ENCODE data around the gene COPS3.
"Not testable (repeated sequence)": the region's sequence is repeated elsewhere in the genome, so short reads cannot be mapped to it uniquely, and the experiment has no call there.

COPS3 gene

DNA sequence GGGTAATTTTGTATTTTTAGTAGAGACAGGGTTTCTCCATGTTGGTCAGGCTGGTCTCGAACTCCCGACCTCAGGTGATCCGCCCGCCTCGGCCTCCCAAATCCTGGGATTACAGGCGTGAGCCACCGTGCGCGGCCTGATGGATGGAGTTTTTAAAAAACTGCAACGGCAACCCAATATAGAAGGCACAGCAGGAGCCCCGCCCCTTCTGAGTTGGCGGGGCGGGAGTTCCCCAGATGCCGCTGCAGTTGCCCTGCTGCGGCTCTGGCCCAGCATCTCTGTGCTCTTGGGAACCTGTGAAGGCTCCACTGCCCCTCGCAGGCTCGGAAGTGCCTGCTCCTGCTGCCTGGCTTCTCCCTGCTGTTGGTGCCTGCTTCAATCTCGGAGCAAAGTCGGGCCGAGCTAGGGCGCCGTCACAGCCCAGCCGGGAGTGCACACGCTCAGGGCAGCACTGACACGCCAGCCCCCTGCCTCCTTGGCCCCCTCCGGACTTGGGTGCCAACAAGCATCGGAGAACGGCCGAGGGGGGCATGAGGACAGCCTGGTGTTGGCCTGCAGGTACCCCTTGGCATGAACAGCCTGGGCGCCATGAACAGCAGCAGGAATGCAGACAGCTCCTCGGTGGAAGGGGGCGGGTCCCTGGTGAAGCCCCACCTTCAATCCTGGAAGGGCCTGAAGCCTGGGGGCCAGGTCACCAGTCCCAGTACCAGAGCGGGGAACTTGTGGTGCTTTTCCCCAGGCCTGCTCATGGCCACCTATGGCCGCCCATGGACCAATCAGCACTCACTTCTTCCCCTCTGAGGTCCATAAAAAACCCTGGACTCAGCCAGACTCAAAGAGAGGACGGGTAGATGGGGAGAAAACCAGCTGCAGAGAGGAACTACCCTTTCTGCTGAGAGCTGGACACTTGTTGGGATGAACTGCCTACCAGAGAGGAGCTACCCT, 19.9 kb upstream of the COPS3 start:
- peak; percentile 76 for FAIRE-seq

DNA sequence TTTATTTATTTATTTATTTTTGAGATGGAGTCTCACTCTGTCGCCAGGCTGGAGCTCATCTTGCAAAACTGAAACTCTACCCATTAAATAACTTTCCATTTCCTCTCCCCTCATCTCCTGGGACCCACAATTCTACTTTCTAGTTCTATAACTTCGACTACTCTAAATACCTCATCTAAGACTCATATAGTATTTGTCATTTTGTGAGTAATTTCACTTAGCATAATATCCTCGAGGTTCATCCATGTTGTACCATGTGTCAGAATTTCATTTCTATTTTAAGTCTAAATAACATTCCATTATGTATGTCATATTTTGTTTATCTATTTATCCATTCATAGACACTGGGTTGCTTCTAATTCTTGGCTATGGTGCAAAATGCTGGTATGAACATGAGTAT, 17.1 kb upstream of the COPS3 start:
- FAIRE-seq = no peak

DNA sequence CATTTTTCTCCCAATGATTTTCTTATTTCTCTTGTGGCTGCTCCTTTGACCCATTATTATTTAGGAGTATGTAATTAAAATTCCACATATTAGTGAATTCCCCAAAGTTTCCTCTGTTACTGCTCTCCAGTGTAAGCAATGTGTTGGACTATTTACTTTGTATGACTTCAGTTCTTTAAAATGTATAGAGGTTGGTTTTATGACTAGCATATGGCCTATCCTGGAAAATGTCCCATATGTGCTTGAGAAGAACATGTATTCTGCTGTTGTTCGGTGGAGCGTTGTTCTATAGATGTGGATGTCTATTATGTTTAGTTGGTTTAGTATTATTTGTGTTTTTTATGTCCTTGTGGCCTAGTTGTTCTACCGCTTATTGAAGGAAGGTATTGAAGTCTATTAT, 16.2 kb upstream of the COPS3 start:
- no peak for FAIRE-seq

DNA sequence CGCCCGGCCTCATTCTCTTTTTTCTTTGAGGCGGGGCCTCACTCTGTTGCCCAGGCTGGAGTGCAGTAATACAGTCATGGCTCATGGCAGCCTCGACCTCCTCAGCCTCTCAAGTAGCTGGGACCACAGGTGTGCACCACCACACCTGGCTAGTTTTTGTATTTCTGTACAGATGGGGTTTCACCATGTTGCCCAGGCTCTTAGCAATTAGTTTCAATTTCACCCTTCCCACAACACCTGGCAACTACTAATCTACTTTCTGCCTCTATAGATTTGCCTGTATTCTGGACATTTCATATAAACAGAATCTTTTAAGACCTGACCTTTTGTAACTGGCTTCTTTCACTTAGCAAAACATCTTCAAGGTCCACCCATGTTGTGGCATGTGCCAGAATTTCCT, 14.1 kb upstream of the COPS3 start:
- no peak for FAIRE-seq

DNA sequence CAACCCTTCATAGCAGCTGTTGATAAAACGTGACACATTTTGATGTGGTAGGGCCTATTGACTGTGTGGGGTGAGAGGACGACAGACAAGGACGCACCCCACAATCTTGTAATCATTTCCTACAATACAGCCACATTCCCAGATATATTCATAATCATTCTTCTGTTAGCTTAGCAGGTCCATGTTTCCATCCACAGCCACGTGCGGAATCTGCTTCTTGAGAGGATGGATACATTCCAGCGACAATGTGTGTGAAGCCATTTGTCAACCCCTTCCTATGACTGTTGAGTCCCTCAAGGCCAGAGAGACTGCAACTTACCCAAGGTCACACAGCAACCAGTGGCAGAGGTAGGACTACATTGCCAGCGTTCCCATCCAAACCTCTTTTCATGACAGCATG, 8.7 kb upstream of the COPS3 start:
- no peak for FAIRE-seq

DNA sequence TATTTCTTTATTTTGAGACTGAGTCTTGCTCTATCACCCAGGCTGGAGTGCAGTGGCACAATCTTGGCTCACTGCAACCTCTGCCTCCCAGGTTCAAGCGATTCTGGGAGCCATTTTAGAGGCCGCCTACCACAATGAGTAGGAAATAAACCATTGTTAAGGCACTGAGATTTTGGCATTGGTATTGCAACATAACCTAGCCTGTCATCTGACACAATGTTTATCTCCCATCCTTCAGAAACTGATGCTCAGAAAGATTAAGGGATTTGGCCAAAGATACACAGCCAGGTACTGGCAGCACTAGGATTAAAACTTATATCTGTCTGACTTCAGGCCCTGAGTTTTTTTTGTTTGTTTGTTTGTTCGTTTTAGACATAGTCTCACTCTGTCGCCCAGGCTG, 8.0 kb upstream of the COPS3 start:
- no peak for FAIRE-seq

DNA sequence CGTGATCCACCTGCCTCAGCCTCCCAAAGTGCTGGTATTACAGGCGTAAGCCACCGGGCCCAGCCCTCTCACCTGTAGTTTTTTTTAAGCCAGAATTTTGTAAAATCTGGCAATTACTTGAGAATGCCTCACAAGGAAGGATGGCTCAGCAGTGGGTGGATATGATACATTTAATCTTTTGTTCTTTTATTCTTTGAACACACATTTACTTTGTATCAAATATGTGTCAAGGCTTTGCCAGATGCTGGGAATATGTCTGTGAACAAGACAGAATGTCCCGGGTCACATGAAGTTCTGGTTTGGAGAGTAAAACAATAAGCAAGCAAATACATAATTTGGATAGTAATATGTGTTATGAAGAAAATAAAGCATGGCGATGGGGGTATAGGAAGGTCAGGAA, 4.9 kb upstream of the COPS3 start:
- FAIRE-seq = no peak

DNA sequence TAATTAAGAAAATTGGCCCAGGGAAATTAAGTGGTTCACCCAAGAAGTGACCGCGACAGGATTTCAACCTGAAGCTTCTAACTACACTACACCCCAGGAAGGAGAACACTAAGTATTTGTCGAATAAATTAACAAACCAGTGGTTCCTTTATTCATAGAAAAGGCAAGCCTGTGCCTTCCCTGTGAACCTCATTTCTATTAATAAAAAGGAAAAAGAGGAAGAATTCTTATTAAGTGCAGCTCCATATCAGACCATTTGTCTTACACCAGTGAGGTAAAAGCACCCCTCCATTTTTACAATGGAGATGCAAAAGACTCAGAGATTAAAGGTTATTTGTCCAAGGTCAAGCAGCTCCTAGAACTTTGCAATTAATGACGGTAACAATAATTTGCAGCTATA, 1.7 kb downstream of the COPS3 start:
- FAIRE-seq = no peak

DNA sequence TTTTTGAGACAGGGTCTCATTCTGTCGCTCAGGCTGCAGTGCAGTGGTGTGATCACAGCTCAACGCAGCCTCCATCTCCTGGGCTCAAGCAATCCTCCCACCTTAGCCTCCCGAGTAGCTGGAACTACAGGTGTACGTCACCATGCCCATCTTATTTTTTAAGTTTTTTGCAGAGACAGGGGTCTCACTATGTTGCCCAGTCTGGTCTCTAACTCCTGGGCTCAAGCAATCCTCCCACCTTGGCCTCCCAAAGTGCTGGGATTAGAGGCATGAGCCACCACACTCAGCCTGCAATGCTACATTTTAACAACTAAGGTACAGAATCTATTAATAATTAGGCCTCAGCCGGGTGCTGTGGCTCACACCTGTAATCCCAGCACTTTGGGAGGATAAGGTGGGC, 3.6 kb downstream of the COPS3 start:
- not testable (repeated sequence) for FAIRE-seq

DNA sequence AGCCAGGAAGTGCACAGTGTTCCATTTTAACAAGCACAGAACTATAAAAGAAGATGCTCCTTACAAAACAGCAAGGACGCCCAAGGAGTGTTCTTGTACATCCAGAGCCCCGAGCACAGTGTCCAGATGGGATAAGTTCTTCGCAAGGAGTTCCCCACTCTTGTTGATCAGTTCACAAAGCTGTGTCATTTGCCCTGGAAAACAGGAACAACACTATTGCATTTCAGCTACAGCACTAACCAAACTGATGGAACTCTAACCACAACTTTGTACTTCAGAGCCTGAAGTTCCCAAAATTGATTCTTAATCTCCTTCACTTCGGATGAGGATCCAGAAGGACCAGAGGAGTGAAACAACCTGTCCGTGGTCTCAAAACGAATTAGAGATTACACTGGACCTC, 5.1 kb downstream of the COPS3 start:
- FAIRE-seq = no peak

DNA sequence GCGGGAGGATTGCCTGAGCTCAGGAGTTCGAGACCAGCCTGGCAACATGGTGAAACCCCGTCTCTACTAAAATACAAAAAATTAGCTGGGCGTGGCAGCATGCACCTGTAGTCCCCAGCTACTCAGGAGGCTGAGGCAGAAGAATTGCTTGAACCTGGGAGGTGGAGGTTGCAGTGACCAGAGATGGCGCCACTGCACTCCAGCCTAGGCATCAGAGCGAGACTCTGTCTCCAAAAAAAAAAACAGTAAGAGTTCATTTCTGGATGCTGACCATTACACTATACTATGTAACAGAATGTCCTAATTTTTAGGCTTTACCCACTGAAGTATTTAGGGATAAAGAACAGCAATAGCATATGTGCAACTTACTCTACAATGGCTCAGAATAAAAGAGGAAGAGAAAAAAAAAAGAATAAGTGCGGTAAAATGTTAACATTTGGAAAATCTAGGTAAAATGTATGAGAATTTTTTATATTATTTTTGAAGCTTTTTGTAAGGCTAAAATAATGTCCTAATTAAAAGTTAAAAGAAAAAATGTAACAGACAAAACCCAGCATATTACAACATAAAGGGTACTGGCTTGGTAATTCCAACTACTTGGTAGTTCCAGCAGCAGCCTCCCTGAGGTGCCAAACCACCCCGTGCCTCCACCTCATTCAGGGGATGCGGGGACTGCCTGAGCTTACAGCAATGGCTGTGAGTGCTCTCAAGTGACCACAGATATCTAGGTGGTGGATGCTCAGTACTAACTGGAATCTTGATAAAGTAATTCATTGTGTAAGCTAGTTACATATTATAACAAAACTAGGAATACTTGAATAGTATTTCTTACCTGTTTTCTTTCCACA, 10.9 kb downstream of the COPS3 start:
- FAIRE-seq = no peak

DNA sequence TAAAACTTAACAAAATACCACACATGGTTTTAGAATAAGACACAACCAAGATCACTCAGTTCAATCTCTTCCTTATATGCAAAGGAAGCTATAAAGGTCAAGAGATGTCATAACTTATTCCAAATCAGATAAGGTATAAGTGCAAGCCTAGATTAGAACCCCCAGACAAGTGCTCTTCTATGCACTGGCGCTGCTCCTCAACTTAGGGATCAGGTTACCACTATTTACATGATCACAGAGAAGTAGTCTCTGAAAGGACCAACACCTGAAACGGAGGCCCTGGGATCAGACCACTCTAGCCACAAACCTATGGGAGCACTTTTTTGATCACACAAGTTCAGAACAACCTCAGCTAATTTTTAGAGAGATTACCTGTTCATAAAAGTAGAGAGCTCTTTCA, 16.6 kb downstream of the COPS3 start:
- no peak for FAIRE-seq

DNA sequence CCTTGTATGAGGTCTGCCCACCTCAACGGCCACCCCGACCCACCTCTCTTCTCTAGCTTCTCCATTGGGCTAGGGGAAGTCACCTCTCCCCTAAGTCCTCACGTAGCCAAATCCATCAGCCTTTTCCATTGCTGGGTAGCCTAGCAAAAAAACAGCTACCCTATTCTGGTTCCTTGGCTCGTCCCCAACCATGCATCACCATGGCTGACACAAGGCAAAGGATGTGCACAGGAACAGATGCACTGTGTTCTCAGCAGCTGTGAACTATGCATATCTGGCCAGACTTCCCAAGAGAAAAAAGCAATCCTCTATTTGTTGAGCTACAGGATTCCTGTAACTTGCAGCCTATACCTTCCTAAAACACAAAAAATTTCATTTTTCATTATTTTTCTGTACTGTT, 22.0 kb downstream of the COPS3 start:
- FAIRE-seq = no peak

DNA sequence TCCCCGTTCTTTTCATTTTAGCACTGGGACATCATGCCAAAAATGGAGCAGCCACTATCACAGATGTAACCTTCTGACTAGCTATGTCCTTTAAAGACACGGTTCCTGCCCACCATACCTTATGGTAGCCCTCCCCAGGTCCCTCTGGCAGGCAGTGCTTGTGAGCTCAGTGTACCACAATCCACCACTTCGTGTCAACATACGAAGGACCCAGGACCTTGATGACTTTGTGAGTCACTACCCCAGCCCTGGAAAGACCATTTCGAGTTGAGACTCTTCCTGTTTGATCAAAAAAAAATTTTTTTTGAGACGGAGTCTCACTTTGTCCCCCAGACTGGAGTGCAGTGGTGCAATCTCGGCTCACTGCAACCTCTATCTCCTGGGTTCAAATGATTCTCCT, 23.0 kb downstream of the COPS3 start:
- no peak for FAIRE-seq

DNA sequence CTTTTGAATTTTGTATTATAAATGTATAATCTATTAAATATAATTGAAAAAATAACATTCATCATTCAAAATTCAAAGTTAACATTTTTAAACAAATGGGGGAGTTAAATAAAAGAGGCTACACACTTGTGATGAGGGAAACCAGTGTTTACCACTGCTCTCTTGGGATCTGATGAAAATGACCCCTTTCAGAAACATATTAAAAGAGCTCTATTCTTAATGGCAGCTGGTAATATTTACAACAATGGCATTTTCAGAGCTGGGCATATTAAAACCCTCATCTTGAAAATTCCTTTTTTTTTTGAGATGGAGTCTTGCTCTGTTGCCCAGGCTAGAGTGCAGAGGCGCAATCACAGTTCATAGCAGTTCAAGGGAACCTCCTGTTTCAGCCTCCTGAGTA, 24.7 kb downstream of the COPS3 start:
- FAIRE-seq = peak; percentile 14

DNA sequence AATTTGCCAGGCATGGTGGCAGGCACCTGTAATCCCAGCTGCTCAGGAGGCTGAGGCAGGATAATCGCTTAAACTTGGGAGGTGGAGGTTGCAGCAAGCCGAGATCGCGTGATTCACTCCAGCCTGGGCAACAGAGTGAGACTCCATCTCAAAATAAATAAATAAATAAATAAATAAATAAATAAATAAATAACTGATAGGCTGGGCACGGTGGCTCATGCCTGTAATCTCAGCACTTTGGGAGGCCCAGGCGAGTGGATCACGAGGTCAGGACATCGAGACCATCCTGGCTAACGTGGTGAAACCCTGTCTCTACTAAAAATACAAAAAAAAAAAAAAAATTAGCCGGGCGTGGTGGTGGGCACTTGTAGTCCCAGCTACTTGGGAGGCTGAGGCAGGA, 25.4 kb downstream of the COPS3 start:
- not testable (repeated sequence) for FAIRE-seq

DNA sequence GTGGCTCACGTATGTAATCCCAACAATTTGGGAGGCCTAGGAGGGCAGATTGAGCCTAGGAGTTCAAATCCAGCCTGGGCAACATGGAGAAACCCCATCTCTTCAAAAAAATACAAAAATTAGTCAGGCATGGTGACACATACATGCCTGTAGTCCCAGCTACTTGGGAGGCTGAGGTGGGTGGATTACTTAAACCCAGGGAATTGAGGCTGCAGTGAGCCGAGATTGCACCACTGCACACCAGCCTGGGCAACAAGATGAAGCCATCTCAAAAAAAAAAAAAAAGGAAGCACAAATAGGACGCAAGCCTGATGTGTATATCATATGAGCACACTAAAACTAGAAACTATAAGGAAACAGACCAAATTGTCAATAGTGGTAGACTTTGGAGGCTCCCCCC, 27.0 kb downstream of the COPS3 start:
- no peak for FAIRE-seq

DNA sequence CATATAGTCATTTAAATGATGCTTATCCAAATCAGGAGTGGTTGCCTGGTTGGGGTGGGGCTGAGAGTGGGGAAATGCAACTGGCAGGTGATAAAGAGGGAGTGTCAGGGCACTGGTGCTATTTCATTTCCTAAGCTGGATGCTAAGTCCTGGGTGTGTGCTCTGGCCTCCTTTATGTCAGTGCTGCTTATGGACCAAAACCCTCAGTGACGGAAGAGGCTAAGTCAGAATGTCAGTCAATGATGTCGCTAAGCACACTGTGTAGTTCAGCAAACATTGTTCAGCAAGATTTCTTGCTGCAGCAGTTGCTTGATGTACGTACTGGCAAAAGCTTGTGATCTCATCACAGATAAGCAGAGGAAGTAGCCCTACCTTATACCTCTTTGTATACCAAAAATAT, 27.6 kb downstream of the COPS3 start:
- no peak for FAIRE-seq

DNA sequence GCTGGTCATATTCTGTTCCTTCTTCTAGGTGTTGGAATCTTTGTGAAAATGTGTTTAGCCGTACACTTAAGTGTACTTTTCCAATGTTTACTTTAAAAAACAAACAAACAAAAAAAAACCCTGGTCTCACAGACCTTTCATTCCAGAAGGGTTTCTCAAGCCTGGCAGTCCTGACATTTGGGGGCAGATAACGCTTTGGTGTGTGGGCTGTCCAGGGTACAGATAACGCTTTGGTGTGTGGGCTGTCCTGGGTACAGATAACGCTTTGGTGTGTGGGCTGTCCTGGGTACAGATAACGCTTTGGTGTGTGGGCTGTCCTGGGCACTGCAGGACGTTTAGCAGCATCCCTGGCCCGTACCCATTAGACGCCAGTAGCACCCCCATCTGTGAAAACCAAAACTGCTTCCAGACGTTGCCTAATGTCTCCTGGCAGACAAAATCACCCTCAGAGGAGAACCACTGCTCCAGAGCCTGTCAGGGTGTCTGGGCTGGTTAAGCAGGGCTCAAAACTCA, 28.8 kb downstream of the COPS3 start:
- no peak for FAIRE-seq

DNA sequence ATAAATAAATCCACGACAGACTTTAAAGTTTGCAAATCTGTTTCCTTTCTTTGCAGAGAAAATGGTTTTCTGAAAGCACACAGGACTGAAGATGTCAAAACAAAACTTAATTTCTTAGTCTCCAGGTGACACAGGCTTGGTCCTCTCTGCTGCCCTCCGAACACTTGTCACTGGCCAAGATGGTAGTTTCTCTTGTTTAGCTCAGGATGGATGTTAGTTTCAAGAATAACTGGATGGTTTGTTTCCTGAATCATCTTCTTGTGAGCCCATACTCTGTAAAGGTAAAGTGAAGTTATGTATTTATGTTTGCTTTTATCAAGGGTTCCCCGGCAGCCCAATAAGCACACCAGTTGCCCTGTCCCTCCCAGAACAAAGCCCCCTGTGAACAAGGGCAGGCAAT, 34.2 kb downstream of the COPS3 start:
- no peak for FAIRE-seq

DNA sequence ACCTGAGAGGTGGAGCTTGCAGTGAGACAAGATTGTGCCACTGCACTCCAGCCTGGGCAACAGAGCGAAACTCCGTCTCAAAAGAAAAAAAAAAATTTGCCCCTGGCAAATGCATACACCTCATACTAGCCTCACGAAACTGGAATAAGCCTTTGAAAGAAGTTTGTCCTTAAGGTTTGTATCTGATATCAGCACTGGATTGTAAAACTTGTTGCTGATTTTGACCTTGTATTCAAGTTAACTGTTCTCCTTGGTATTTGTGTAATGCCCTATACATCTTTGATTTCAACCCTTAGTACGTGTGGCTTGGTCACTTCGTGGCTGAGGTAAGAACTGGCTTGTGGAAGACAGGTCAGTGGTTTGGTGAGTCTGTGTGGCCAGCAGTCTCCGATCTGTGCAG, 37.9 kb downstream of the COPS3 start:
- no peak for FAIRE-seq

DNA sequence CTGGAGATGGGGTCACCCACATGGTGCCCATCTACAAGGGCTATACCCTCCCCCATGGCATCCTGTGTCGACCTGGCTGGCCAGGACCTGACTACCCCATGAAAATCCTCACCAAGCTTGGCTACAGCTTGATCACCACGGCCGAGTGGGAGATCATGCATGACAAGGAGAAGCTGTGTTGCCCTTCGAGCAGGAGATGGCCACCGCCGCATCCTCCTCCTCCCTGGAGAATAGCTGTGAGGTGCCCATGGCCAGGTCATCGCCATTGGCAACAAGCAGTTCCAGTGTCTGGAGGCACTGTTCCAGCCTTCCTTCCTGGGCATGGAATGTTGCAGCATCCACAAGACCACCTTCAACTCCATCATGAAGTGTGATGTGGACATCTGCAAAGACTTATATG, 38.8 kb downstream of the COPS3 start:
- FAIRE-seq = no peak

DNA sequence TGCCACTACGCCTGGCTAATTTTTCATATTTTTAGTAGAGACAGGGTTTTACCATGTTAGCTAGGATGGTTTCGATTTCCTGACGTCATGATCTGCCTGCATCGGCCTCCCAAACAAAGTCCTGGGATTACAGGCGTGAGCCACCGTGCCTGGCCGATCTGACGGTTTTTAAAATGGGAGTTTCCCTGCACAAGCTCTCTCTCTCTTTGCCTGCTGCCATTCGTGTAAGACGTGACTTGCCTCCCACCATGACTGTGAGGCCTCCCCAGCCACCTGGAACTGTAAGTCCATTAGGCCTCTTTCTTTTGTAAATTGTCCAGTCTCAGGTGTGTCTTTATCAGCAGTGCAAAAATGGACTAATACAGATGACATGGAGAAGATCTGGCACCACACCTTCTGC, 39.4 kb downstream of the COPS3 start:
- no peak for FAIRE-seq

DNA sequence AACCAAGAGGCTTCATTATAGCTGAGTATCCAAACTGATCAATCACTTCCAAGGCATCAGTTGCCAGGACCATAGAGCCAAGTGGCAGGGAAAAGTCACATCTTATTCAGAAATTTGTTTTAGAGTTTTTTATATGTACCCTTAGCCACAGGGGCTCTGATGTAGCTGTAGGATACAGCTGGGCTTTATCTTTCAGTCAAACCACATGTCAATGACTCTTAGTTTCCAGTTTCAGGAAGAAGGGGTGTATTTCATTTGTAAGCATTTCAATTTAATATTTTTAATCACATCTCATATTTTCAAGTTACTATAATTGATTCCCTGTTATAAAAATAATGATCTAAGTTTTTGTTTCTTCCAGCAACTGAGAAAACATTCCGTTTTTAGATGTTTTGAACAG, 41.2 kb downstream of the COPS3 start:
- no peak for FAIRE-seq

Measured in A204.1 (cell line).